HG03342 (cell line): ENCODE measurements around the gene FDXR.
A peak's percentile ranks its signal among the peaks of the same experiment; 100 is the strongest.
"Not testable (repeated sequence)": the region's sequence is repeated elsewhere in the genome, so short reads cannot be mapped to it uniquely, and the experiment has no call there.

ENCODE experiments used
- ATAC-seq: cut with Tn5 transposase; IDR thresholded peaks from one replicate; pipeline ENCODE4 v1.9.1; 2021; ENCODE audit warnings: mild to moderate bottlenecking, moderate library complexity; ENCODE audit not compliant: unreplicated experiment

Gene FDXR

DNA sequence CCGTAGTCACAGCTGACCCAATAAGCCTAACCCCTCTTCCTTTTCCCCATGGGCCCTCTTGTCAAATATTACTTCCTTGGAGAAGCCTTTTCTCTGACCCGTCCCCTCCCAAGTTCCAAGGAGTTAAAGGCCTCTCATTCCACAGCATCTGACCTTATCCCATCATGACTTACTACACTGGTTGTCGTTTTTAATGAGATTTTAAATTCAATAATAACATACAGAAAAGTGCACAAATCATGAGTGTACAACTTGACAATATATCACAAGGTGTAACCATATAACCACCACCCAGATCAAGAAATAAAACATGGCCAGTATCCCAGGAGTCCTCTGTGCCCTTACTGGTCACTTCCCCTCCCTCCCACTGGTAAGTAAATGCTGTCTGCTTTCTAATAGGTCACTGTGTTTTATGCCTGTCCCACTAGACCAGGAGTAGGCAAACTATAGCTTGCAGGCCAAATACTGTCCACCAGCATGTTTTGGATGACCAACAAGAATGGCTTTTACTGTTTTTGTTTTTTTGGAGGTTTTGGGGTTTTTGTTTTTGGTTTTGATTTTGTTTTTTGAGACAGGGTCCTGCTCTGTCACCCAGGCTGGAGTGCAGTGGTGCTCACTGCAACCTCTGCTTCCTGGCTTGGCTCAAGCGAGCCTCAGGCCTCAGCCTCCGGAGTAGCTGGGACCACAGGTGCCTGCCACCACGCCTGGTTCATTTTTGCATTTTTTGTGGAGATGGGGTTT, 1.2 kb upstream of the FDXR start:
- no peak for ATAC-seq

DNA sequence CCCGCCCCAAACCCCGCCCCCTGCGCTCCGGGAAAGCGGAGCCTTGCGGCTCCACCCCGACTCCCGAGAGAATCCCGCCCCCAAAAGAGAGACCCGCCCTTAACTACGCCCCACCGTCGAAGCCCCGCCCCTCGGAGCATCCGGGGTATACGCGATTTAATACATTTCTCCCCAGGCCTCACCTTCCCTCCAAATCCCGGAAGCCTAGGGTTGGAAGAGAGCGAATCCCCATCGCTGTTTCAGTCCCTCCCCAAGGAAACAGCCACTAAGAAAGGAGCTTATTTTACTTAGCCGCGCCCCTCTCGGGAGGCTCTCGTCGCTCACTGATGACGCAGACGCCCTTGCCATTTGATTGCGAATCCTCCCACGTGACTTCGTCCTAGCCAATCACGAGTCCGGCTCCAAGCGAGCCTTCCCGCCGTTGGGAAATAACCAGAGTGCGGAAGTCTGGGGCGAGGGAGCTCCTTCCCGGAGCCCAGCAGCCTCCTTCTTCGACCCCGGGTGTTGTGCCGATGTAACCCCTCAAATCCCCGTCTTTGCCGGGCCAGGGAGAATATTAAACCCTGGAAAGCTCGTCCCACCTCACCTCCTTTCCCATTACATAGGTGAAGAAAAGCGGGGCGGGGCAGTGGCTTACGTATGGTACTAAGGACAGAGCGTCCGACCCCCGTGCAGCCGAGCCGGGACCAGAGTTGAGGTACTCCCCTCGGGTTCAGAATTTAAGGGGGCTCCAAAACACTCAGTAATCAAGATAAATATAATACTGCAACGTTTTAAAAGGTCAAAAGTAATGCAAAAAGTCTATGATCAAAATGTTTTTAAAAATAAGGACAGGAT, 461 bp upstream of the FDXR start:
- ATAC-seq = peak; percentile 82

DNA sequence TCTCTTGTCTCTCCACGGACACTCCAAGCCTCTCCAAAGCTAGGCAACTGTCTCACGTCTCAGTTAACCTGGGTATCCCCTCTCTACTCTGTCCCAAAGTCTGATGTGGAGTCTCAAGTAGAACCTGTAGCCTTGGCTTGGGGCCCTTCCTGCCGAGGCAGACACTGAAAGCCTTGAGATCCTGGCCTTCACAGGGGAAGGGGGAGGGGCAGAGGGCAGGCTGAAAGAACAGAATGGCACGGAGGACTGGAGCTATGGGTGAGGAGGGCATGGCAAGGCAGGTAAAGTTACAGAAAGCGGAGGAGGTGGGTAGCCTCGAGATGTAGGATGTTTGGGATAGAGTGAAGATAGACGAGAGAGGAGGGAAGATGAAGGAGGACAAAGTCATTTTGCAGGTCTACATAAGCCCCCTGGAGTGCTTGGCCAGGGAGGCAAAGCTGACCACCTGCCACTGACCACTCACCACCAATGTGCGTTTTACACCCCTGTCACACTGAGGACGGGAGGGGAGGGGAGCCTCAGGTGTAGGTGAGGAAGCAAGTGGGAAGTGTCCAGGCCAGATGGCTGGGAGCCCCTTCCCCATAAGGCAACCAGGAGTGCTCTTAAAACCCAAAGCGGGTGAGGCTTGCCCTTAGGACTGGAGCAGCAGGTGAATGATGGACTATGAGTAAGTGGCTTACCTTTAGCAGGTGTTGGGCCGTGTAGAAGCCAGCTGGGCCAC, 1.3 kb downstream of the FDXR start:
- no peak for ATAC-seq

DNA sequence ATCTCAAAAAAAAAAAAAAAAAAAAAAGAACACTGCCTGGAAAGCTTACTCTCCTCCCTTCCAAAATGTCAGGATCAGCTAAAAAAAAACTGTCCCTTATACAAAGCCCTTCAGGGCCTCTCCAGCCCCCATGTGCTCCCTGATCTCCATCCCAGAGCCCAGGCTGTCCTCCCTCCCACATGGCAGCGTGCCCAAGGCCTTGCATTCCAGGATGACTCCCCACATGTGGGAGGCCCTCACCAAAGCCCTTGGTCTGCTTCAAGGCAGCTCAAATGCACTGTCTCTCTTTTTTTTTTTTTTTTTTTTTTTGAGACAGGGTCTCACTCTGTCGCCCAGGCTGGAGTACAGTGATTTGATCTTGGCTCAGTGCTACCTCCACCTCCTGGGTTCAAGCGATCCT, 2.3 kb downstream of the FDXR start:
- ATAC-seq = no peak

DNA sequence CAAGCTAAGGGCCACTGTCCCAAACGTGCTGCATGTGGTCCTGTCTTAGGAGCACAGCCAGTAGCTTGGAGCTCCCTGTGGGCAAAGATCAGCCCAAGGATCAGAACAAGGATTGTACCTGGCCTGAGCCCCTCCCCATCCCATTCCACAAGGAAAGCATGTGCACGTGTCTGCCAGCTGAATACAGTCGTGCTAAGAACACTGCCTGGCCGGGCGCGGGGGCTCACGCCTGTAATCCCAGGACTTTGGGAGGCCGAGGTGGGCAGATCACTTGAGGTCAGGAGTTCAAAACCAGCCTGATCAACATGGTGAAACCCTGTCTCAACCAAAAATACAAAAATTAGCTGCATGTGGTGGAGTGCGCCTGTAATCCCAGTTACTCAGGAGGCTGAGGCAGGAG, 2.8 kb downstream of the FDXR start:
- ATAC-seq = not testable (repeated sequence)

DNA sequence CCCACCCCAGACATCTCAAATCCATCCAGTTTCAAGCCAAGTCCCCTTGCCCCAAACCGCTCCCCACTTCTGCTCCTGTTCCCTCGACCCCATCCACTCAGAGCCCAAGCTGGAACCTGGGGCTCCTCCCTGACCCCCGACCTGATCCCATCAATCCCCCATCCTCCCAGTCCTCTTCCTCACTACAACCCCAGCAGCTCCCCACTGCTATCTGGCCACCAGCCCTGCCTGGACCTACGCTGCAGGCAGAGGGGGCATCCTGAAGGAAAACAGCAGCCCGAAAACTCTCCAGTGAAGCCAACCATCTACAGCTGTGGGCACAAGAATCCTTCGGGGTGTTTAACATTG, 3.9 kb downstream of the FDXR start:
- ATAC-seq = no peak

DNA sequence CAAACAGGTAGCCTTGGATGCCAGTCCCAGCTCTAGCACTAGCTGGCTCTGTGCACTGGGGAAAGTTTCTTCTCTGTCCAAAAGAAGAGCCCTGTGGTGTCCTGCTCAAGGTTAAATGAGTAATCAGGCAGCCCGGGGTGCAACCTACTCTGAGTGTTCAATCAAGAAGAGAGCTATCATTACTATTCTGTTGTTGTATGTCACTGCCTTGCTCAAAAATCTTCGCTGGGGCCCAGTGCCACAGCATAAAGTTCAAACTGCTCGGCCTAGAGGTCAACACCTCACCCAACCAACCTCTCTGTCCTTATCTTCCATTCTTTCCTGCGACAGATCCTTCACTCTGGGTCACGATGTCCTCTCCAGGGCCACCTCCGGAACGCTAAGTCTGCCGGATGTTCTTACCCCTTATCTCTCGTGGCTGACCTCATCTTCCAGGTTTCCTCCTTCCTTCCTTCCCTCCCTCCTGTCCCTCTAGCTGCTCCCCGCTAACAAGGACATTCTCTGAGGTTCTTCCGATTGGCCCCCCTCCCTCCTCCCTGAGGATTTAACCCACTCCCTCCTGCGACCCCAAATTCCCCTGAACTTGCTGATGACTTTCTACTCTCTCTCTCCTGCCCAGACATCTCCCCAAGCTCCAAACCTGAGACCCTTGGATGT, 4.4 kb downstream of the FDXR start:
- ATAC-seq = no peak

DNA sequence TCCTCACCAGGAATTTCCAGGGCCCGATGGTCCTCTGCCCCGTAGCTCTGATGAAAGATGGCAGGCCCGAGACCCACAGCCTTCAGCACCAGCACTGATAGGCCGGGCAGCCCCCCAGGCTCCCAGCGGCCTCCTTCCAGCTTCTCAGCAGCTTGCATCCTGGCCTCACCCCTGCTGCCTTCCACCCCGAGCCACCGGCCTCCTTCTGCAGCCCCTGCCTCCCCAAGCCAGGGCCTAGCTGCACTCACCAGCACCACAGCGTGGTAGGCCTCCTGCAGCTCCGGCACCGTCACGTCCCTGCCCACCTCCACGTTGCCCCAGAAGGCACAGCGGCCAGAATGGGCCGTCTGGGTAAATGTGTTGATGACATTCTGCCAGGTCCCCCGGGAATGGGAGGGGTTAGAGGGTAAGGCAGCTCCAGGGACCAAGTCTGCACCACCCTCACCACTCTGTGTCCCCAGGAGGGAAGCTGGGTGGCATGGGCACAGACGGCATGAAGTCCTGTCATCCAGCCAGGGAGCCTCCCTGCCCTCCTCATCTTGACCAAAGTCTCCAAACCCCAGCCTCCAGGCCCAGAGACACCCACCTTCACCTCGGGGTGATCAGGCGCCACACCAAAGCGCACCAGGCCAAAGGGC, 6.5 kb downstream of the FDXR start:
- ATAC-seq = no peak

DNA sequence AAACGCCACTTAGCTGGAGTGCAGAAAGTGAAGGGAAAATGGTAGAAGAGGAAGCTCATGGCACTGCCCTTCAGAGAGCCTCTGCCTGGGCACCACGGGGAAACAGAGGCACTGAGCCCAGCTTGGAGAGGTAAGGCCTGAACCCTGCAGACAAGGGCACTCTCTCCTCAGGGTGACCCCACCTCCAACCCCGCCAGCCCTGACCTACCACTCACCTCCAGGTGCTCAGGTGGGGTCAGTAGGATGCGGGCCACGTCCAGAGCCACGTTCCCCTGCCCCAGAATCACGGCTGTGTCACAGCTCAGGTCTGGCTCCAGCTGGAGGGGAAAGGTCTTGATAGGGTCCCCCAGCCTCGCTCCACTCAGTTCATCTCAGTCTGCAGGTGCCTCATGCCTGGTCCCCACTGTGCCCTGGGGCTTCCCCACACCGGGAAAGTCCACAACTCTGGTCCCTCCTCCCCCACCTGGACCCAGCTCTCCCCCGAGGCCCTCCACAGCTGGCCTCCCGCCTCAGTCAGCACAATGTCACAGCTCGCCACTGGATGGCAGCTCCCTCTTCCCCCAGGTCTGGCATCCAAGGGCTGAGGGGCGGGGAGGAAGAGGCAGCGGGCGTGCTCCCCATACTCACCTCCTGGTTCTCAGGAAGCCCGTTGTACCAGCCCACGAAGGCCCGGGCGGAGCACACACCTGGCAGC, 7.1 kb downstream of the FDXR start:
- ATAC-seq = no peak

DNA sequence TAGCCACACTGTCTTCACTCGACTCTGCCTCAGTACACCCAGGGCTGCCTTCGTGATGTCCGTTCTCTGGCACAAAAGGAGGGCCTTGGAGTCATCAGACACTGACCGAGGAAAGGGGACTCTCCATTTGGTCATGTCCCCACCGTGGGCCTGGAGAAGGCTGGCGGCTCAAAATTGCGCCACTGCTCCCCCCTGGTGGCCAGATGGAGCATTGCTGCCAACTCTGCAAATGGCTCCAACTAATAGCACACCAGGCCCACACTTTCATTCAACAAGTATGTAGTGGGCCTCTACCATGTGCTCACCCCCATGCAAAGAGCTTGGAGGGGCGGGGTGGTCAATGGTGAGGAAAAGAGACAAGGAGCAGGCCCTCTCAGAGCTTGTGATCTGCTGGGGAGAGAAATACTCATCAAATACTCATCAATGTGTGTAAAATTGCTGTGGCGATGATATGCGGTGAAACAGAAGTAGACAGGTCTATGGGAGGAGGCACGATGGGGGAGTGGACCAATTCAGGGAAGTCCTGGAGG, 7.9 kb downstream of the FDXR start:
- no peak for ATAC-seq

DNA sequence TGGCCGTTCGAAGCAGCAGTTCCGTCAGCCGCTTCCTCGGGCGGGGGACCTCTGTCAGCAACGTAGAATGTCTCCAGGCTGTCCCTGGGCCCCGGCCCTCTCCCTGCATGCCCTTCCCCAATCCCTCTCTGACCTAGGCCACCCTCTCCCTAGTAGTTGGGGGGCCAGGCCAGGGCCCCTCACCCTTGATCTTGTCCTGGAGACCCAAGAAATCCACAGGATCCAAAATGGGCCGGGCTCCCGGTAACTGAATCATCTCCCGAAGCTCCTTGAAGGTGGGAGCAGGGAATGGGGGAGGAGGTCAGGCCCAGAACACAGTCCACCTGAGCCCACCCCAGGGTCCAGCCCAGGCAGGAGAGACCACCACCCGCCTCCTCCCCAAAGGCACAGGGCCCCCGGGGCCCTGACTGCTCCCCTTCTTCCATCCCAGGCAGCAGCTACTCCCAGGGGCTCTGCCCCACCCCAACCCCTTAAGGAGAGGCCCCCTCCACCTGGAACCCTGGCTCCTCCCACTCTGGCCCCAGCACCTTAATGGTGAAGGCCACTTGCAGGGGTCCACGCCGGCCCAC, 8.4 kb downstream of the FDXR start:
- ATAC-seq = no peak

DNA sequence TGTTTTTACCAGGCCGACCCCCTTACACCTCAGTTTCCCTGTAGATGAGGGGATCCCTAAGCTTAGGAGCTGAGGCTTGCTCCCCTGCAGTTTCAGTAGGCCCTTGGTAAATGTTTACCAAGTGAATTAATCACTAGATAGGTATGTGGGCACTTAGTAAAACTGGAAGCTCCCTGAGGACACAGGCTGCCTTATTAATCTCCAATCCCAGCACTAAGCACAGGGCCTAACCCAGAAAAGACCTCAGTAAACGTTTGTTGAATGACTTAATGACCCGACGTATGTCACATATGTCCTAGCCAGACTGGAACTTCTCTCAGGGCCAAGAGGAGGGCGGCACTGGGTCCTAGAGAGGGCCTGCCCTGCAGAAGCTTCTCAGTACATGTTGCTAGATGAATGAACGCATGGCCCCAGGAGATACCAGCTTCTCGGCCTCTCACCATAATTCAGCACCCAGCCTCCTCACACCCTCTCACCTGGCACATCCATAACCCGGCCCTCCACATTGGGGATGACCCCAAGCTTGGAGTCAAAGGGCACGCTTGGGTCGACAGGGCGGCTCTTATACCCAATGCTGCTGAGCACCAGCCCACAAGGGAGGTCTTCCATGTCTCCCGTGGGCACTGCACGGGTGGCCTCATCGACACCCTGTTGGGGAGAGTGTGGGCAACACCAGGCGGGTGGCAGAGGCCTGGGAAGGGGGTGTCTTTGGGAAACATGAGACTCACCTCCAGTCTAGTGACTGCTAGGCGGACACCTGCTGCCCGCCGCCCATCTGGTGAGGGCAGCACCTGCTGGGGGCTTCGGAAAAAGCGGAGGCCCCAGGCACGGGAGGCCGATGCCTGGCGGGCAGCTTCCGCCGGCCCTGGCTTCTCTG, 9.1 kb downstream of the FDXR start:
- no peak for ATAC-seq

DNA sequence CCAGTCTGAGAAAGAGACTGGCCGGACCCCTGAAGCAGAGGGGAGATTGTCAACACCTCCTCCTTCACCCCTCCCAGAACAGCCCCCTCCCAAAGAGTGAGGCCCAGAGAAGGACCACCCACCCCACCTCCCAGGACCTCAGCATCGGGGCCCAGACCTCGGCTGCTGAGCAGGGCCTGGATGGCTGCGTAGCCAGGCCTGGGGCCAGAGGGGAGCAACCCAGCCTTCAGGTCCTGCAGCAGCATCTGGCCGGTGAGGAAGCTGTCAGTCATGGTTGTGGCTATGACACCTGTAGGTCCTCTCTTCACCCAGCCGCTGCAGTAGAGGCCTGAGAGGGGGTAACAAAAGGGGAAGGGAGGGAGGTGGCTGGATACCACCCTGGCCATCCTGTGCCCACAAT, 9.9 kb downstream of the FDXR start:
- no peak for ATAC-seq

DNA sequence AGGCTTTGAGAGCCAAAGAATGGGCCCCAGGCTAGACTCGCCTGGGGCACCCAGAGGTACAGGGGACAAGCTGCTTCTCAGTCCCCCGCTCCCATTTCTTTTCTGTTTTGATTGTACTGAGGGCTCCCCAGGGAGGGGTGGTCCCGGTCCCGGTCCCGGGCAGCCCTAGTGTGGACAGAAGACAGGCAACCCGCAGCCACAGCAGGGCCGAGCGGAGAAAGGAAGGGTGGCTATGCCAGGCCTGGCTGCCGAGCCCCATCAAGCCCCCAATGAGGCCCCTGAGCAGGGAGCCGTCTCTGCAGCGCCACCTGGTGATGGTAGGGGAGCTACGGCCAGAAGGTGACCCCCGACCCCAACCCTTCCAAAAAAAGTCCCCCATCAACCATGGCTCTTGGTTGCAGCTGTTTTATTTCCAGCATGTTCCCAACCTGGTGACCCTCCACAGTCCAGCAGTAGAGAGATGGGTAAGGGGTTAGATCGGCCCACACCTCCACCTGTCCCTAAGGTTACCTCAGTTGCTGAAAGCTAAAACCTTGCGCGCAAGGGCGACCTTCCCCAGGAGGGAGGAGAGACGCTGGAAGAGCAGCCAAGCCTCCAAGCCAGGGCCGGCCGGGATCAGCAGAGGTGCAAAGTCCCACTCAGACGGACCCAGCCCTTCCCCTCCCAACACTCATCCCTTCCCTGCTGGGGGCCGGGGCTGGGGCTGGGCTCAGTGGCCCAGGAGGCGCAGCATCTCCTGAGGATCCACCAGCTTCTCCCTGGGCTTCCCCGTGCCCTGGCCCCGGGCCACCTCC, 10.5 kb downstream of the FDXR start:
- ATAC-seq = no peak

DNA sequence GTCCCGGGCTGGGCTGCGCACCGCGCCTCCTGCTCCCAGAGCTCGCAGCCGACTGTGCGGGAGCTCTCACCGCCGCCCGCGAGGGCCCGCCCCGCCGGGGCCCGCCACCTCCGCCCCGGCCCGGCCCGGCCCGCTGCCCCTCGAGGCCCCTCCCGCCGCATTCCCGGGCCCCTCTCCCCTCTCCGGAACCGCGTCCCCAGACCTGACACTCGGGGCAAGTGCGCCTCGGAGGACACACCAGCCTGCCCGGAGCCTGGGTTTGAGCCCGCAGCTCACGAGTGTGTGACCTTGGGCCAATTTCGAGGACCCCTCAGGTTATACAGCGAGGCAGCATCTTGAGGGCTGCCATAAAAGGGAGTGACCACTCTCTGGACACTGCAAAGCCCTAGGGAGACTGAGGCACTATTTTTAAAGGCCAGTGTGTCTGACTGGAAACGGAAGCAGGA, 11.1 kb downstream of the FDXR start:
- no peak for ATAC-seq

DNA sequence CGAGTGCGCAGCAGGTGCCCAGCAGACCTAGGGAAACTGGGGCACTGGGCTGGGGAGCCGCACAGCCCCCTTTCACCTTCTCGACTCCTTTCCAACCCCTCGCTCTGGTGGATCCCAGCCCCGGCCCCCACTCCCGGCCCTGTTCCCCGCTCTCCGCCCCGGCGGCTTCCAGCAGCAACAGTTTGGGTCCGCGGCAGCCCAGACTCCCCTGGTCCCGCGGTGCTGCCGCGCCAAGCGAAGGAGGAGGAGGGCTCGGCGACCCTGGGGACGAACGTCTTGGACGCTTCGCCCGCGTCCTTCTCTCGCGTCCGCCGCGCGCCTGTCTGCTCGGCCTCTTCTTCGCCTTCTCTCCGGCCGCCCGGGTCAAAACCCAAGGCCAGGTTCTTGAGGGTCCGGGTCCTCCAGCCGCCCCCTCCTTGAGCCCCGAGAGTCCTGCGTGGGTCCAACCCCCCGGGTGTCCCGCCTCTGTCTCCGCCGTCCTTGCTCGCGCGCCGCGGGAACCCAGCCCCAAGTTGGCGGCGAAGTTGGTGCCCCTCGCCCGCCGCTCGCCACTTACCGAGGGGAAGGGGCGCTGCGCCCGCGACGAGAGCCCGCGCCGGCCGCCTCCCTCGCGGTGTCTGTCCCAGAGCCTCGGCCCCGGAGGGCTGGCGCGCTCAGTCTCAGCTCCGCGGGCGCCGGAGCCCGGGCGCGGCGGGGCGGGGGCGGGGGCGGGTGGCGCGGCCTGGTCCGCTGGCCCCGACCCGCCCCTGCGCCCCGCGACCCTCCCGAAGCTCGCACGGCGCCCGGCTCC, 11.7 kb downstream of the FDXR start:
- ATAC-seq = no peak

DNA sequence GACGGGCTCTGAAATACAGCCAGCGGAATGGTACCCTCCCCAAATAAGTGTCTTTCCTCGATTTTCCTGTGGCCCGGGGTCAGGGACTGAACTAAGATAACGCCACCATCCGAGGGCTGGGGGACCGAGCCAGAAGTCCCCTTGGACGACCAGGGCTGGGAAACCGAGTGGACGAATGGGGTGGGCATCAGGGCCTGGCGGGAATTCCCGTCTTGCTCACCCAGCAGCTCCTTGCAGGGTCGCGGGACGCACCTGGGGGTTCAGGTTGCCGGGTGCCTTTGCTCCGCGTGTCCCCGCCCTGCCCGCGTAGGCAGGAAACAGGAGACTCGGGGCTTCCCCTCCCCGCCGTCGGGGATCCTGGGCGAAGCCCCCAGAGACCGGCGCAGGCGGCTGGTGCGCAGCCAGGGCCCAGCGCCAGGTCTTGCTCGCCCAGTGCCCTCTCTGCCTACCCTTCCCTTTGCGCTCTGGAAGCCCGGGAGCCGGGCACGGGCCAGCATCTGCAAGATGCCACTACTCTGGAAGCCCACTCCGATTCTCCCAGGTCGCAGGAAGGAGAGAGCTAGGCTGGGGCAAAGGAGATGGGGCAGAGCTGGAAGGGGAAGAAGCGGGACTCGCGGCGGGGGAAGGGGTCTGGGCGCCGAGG, 12.4 kb downstream of the FDXR start:
- ATAC-seq = no peak
